K562 (cell line): Measurements from ENCODE around the gene DXO. TPM values are rescaled to one million over a fixed set of nuclear protein-coding genes. Genes with fewer than 3 reads are reported as not detected.

Experiments used
- CBX5 ChIP-seq: IDR thresholded peaks from 2 replicates; pipeline ENCODE4 v1.6.1; 2014; ENCODE audit warnings: low read depth, borderline replicate concordance
- CSDE1 ChIP-seq, 2 experiments: fragments of 450-650 bp; IDR thresholded peaks; 2 replicates each; pipeline ENCODE4 v1.6.1; 2016; ENCODE audit warnings: mild to moderate bottlenecking in 1 of 2
- ELF1 ChIP-seq: fragments of 200-800 bp; sonication (Bioruptor generic); IDR thresholded peaks from 2 replicates; pipeline ENCODE4 v1.6.1; 2016; ENCODE audit warnings: missing genetic modification characterization, missing compliant biosample characterization
- GABPA ChIP-seq: fragments of 200-800 bp; sonication (Bioruptor generic); conservative IDR thresholded peaks from 2 replicates; pipeline ENCODE4 v1.6.1; 2016; ENCODE audit warnings: low read depth, missing genetic modification characterization, missing compliant biosample characterization
- KAT2B ChIP-seq: IDR thresholded peaks from one replicate; pipeline ENCODE4 v1.6.1; 2012; ENCODE audit warnings: low read depth, mild to moderate bottlenecking, control low read depth, inconsistent platforms, low read length, moderate library complexity
- LARP7 ChIP-seq: fragments of 450-650 bp; IDR thresholded peaks from 2 replicates; pipeline ENCODE4 v1.6.1; 2016
- NFXL1 ChIP-seq: fragments of 450-650 bp; formaldehyde crosslinking; IDR thresholded peaks from 2 replicates; pipeline ENCODE4 v1.4.0; 2021; ENCODE audit warnings: mild to moderate bottlenecking
- NR2C1 ChIP-seq, 2 experiments: fragments of 450-650 bp; IDR thresholded peaks; 2 replicates each; pipeline ENCODE4 v1.6.1; 2017; ENCODE audit warnings: mild to moderate bottlenecking in 2 of 2, antibody characterized with exemption in 1 of 2, inconsistent platforms in 1 of 2, missing compliant biosample characterization in 1 of 2, missing genetic modification characterization in 1 of 2
- PML ChIP-seq: IDR thresholded peaks from 2 replicates; pipeline ENCODE4 v1.6.1; 2012; ENCODE audit warnings: low read length, inconsistent platforms
- SIN3B ChIP-seq: fragments of 450-650 bp; IDR thresholded peaks from 2 replicates; pipeline ENCODE4 v1.6.1; 2017; ENCODE audit warnings: low read depth, mild to moderate bottlenecking, moderate library complexity
- TAF7 ChIP-seq: fragments of 450-650 bp; IDR thresholded peaks from 2 replicates; pipeline ENCODE4 v1.6.1; 2016; ENCODE audit warnings: missing genetic modification characterization, missing compliant biosample characterization
- TAL1 ChIP-seq: fragments of 450-650 bp; IDR thresholded peaks from 2 replicates; pipeline ENCODE4 v1.6.1; 2016; ENCODE audit warnings: mild to moderate bottlenecking
- TBL1XR1 ChIP-seq, 2 experiments: IDR thresholded peaks; 2 replicates each; pipeline ENCODE4 v1.6.1; 2012; ENCODE audit warnings: improper control_type of control experiment in 2 of 2, low read length in 2 of 2, mild to moderate bottlenecking in 1 of 2
- TCF7 ChIP-seq: sonication (generic); IDR thresholded peaks from 2 replicates; pipeline ENCODE4 v1.6.1; 2016; ENCODE audit warnings: antibody characterized with exemption, borderline replicate concordance
- ZNF41 ChIP-seq: fragments of 250-450 bp; sonication (Bioruptor Pico); conservative IDR thresholded peaks from 2 replicates; pipeline ENCODE4 v1.4.0; 2020; ENCODE audit warnings: mild to moderate bottlenecking
- polyA plus RNA-seq, 8 experiments: library from polyadenylated mRNA; depleted of rRNA in 4 of 8; stranded (reverse) in 5 of 8; unstranded in 3 of 8; fragments of >200 nt; fragmentation: Nextera tagmentation in 2 of 8; fragmentation: Illumina TruSeq in 1 of 8; extraction: Ambion mirVana in 2 of 8; extraction: Trizol in 1 of 8; gene quantifications; 2 replicates each; pipeline versions ENCODE4 v1.2.1 to v1.2.3, GENCODE V29; 2011 to 2014; ENCODE audit warnings: inconsistent platforms in 1 of 8, missing spikeins in 1 of 8
- total RNA-seq, 7 experiments: library from RNA; depleted of rRNA in 6 of 7; stranded (reverse); fragments of >200 nt in 6 of 7; fragmentation: Illumina TruSeq in 2 of 7; extraction: Trizol in 2 of 7; gene quantifications; 2 replicates each; pipeline versions ENCODE4 v1.2.1 to v1.2.3, GENCODE V29; 2011 to 2021; ENCODE audit warnings: low replicate concordance in 1 of 7
- TF ChIP-seq, protein P1 (sequence below), 2 experiments: fragments of 450-650 bp; IDR thresholded peaks; 2 replicates each; pipeline ENCODE4 v1.6.1; 2018; ENCODE audit warnings: mild to moderate bottlenecking in 2 of 2, low read depth in 1 of 2; ENCODE audit not compliant: partially characterized antibody in 2 of 2
- TF ChIP-seq, protein P2 (sequence below): fragments of 250-450 bp; sonication (Bioruptor Pico); IDR thresholded peaks from 2 replicates; pipeline ENCODE4 v1.9.0; 2021; ENCODE audit warnings: mild to moderate bottlenecking, inconsistent platforms
- TF ChIP-seq, protein P3 (sequence below): fragments of 450-650 bp; IDR thresholded peaks from 2 replicates; pipeline ENCODE4 v1.6.1; 2017; ENCODE audit warnings: antibody characterized with exemption
- TF ChIP-seq, protein P4 (sequence below): IDR thresholded peaks from 3 replicates; pipeline ENCODE4 v1.6.1; 2011; ENCODE audit warnings: borderline replicate concordance, mild to moderate bottlenecking; ENCODE audit not compliant: insufficient read length, insufficient read depth

DXO gene
- total and polyA plus RNA-seq, 9 of the 15 experiments (the other 6 are each of a cell fraction or from before 2014, with no cell fraction given) = 6.4 to 35.1 (median 19.4) TPM

DNA sequence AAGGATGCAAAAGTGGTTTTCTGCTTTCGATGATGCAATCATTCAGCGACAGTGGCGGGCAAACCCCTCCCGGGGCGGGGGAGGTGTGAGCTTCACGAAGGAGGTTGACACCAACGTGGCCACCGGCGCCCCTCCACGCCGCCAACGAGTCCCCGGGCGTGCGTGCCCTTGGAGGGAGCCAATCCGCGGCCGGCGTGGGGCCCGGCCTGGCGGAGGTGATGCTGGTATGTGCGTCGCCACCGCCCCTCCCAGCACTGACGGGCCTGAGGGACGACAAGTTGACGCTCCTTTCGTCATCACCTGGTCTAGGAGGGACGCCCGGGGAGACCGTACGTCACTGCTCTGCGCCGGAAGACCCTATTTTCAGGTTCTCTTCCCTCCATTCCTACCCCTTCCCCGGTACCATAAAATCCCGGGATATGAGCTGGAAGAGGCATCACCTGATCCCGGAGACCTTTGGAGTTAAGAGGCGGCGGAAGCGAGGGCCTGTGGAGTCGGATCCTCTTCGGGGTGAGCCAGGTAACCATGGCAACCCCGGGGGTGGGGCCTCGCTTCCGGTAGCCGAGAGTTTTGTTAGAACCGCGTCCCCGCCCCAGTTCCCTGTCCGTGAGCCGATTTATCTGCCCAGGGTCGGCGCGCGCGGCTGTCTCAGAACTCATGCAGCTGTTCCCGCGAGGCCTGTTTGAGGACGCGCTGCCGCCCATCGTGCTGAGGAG is at the start of gene DXO (continued):
- TF ChIP-seq, protein P1, sequence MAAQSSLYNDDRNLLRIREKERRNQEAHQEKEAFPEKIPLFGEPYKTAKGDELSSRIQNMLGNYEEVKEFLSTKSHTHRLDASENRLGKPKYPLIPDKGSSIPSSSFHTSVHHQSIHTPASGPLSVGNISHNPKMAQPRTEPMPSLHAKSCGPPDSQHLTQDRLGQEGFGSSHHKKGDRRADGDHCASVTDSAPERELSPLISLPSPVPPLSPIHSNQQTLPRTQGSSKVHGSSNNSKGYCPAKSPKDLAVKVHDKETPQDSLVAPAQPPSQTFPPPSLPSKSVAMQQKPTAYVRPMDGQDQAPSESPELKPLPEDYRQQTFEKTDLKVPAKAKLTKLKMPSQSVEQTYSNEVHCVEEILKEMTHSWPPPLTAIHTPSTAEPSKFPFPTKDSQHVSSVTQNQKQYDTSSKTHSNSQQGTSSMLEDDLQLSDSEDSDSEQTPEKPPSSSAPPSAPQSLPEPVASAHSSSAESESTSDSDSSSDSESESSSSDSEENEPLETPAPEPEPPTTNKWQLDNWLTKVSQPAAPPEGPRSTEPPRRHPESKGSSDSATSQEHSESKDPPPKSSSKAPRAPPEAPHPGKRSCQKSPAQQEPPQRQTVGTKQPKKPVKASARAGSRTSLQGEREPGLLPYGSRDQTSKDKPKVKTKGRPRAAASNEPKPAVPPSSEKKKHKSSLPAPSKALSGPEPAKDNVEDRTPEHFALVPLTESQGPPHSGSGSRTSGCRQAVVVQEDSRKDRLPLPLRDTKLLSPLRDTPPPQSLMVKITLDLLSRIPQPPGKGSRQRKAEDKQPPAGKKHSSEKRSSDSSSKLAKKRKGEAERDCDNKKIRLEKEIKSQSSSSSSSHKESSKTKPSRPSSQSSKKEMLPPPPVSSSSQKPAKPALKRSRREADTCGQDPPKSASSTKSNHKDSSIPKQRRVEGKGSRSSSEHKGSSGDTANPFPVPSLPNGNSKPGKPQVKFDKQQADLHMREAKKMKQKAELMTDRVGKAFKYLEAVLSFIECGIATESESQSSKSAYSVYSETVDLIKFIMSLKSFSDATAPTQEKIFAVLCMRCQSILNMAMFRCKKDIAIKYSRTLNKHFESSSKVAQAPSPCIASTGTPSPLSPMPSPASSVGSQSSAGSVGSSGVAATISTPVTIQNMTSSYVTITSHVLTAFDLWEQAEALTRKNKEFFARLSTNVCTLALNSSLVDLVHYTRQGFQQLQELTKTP (IDR thresholded peaks at IDR 0.05; ENCODE audit: low read depth in 1 of 2, partially characterized antibody in 2 of 2) = peak in 1 of 2 experiments; percentile 76
- TF ChIP-seq GABPA (tag) (peak; percentile 99), ELF1 (peak; percentile 100), TAL1 (no peak; the same call in 1 of the 2 replicates), LARP7 (0 out of 2 replicates have a peak, but pooled peaks have one; percentile 67), CSDE1 (IDR thresholded peaks at IDR 0.05) (peak in 1 of 2 experiments; percentile 100; a peak in 2 of 4 replicates), CBX5 (no peak), SIN3B (peak; percentile 91), ZNF41 (CRISPR knock-in tag) (no peak; the same call in 1 of the 2 replicates), TAF7 (no peak; the same call in none of the 2 replicates), TCF7 (0 out of 2 replicates have a peak, but pooled peaks have one; percentile 17), PML (peak; percentile 38), TBL1XR1 (IDR thresholded peaks at IDR 0.05; ENCODE audit: low read length in 2 of 2) (peak in 1 of 2 experiments; percentile 90; a peak in 2 of 4 replicates), NR2C1 (IDR thresholded peaks at IDR 0.05) (peak; percentile 81), NR2C1 (tag; IDR thresholded peaks at IDR 0.05) (peak; percentile 50; the same call in 1 of the 2 replicates), NFXL1 (CRISPR knock-in tag) (no peak), KAT2B (no peak)
- TF ChIP-seq, protein P2, sequence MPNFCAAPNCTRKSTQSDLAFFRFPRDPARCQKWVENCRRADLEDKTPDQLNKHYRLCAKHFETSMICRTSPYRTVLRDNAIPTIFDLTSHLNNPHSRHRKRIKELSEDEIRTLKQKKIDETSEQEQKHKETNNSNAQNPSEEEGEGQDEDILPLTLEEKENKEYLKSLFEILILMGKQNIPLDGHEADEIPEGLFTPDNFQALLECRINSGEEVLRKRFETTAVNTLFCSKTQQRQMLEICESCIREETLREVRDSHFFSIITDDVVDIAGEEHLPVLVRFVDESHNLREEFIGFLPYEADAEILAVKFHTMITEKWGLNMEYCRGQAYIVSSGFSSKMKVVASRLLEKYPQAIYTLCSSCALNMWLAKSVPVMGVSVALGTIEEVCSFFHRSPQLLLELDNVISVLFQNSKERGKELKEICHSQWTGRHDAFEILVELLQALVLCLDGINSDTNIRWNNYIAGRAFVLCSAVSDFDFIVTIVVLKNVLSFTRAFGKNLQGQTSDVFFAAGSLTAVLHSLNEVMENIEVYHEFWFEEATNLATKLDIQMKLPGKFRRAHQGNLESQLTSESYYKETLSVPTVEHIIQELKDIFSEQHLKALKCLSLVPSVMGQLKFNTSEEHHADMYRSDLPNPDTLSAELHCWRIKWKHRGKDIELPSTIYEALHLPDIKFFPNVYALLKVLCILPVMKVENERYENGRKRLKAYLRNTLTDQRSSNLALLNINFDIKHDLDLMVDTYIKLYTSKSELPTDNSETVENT = peak; percentile 68
- TF ChIP-seq, protein P3, sequence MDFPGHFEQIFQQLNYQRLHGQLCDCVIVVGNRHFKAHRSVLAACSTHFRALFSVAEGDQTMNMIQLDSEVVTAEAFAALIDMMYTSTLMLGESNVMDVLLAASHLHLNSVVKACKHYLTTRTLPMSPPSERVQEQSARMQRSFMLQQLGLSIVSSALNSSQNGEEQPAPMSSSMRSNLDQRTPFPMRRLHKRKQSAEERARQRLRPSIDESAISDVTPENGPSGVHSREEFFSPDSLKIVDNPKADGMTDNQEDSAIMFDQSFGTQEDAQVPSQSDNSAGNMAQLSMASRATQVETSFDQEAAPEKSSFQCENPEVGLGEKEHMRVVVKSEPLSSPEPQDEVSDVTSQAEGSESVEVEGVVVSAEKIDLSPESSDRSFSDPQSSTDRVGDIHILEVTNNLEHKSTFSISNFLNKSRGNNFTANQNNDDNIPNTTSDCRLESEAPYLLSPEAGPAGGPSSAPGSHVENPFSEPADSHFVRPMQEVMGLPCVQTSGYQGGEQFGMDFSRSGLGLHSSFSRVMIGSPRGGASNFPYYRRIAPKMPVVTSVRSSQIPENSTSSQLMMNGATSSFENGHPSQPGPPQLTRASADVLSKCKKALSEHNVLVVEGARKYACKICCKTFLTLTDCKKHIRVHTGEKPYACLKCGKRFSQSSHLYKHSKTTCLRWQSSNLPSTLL = no peak
- TF ChIP-seq, protein P4, sequence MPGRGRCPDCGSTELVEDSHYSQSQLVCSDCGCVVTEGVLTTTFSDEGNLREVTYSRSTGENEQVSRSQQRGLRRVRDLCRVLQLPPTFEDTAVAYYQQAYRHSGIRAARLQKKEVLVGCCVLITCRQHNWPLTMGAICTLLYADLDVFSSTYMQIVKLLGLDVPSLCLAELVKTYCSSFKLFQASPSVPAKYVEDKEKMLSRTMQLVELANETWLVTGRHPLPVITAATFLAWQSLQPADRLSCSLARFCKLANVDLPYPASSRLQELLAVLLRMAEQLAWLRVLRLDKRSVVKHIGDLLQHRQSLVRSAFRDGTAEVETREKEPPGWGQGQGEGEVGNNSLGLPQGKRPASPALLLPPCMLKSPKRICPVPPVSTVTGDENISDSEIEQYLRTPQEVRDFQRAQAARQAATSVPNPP = no peak
